Measurements from ENCODE around the gene HIVEP3.

HIVEP3 gene

DNA sequence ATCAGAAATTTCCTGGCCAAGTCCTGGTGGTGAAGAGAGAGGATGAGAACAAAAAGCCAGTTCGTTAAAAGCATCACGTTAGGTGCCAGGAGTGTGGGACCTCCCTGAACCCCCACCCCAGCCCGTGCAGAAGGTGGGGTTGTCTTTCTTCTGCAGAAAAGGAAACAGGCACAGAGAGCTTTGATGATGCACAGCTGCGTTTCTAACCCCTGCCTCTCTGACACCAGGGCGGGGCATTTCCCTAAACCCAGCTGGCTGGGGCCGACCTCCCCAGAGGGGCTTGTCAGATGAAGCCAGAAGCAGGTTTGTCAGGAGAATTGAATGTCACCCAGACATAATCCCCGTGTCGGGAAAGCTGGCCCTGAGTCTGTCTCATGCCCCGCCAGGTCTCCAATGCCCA lies 244.9 kb downstream of the HIVEP3 start:
- Histone ChIP-seq H3K4me1 (ENCODE audit: insufficient read depth, low read length) (peaks cover 17% of the 10 kb centered on the region; the same call in 1 of the 2 replicates), H3K9ac (ENCODE audit: low read depth, low read length) (no peak overlapping the region), H3K36me3 (ENCODE audit: insufficient read depth, low read length) (no peaks in the 10 kb centered on the region), H3K9me3 (ENCODE audit: control insufficient read depth, insufficient read depth, low read length) (no peaks in the 10 kb centered on the region)

DNA sequence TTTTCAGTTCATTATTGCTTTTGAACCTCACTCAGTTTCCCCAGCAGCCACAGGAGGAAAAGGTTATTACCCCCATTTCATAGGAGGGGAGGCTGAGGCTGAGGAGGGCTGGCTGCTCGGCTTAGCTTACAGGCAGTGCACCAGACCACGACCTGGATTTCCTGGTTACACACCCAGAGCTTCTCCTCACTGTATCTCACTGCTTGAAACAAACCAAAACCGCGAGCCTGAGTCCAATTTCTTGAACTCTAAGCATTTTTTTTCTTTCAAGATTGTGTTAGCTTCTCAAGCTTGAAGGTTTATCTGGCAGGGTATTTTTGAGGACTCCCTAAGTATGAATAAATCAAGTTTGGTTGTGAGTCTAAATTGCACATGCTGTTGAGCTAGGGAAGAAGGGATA lies 245.3 kb downstream of the HIVEP3 start:
- no peak overlapping the region for H3K9ac ChIP-seq (ENCODE audit: low read depth, low read length)
- H3K9me3 ChIP-seq (ENCODE audit: control insufficient read depth, insufficient read depth, low read length), result no peaks in the 10 kb centered on the region
- H3K36me3 ChIP-seq (ENCODE audit: insufficient read depth, low read length), result no peaks in the 10 kb centered on the region
- H3K4me1 ChIP-seq (ENCODE audit: insufficient read depth, low read length), result peaks cover 17% of the 10 kb centered on the region; the same call in 1 of the 2 replicates

DNA sequence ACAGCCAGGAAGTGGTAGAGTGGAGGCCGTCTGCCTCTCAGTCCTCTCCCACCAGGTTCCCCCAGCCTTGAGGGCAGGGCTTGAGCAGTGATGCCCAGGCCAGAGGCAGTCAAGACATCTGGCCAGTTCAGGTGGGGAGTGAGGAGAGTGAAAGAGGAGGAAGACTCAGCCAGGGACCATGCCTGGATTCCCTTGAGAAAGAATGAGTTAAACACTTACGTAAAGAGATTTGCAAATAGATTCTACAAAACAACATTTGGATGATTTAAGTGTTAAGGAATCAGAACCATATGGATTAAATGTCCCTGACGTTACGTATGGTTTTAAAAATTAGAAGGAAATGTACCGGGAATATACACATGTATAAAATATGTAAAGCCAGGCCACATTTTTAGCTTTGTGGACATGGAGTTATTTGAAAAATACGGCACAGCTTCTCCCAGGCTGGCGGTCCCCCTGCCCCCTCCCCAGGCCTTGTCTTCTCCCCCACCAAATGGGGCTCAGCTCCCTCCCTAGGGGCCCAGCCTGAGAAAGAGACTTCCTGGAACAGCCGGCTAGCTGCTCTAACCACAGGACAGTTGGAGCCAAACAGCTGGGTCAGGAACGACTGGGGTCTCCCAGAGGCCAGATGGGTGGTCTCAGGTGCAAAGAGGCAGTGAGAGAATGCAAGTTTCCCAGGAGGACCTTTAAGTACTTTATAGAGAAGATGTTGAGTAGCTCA lies 245.9 kb downstream of the HIVEP3 start:
- no peaks in the 10 kb centered on the region for H3K9me3 ChIP-seq (ENCODE audit: control insufficient read depth, insufficient read depth, low read length)
- H3K9ac ChIP-seq (ENCODE audit: low read depth, low read length), result no peak overlapping the region
- no peaks in the 10 kb centered on the region for H3K36me3 ChIP-seq (ENCODE audit: insufficient read depth, low read length)
- H3K4me1 ChIP-seq (ENCODE audit: insufficient read depth, low read length), result peaks cover 17% of the 10 kb centered on the region; the same call in 1 of the 2 replicates

DNA sequence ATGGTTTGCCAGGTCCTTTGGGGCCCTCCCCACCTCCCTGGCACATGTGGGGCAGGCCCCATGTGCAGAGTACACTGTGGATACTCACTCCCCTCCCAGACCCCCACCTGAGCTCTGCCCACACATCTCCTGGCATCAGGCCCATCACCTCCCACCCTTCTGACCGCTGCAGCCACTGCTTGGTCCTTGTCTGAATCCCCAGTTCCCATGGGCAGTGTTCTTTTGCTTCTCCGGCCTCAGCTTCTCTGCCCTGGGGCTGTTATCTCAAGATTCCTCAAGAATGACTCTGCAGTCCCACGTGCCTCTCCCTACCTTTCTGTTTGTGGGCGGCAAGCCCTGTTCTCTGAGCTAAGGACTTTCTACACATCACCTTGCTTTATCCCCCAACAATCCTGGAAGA lies 246.5 kb downstream of the HIVEP3 start:
- H3K36me3 ChIP-seq (ENCODE audit: insufficient read depth, low read length), result no peaks in the 10 kb centered on the region
- H3K9ac ChIP-seq (ENCODE audit: low read depth, low read length), result no peak overlapping the region
- H3K9me3 ChIP-seq (ENCODE audit: control insufficient read depth, insufficient read depth, low read length), result no peaks in the 10 kb centered on the region
- H3K4me1 ChIP-seq (ENCODE audit: insufficient read depth, low read length), result peaks cover 19% of the 10 kb centered on the region; the same call in 1 of the 2 replicates

DNA sequence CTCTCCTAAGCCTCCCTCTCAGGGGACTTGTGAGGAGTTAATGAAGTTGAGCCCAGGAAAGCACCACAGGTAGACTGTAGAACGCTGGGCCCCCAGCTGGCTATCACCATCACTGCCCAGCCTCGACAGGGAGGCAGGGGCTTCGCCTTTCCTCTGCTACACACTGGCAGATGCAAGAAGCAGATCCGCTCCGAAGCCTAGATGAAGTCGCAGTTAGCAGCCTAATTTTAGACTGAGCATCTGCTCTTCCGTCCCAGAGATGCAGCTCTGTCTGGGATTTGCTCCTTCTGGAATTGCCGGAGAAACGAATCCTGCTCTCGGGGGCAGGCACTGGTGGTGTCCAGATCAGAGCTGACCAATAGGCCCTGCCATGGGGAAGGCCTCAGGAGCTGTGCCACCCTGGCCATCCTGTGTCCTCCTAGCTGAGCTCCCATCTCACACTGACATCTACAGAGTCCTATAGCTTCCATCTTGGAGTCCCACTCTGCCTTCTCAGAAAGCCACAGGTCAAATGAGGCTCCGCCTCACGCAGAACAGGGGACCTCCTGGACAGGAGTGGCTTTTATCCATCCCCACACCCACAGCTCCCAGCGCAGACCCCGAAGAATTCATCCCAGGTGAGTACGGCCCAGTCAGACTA lies 247.5 kb downstream of the HIVEP3 start:
- Histone ChIP-seq H3K9me3 (ENCODE audit: control insufficient read depth, insufficient read depth, low read length) (no peaks in the 10 kb centered on the region), H3K36me3 (ENCODE audit: insufficient read depth, low read length) (no peaks in the 10 kb centered on the region), H3K9ac (ENCODE audit: low read depth, low read length) (no peak overlapping the region), H3K4me1 (ENCODE audit: insufficient read depth, low read length) (peaks cover 21% of the 10 kb centered on the region; the same call in 1 of the 2 replicates)

DNA sequence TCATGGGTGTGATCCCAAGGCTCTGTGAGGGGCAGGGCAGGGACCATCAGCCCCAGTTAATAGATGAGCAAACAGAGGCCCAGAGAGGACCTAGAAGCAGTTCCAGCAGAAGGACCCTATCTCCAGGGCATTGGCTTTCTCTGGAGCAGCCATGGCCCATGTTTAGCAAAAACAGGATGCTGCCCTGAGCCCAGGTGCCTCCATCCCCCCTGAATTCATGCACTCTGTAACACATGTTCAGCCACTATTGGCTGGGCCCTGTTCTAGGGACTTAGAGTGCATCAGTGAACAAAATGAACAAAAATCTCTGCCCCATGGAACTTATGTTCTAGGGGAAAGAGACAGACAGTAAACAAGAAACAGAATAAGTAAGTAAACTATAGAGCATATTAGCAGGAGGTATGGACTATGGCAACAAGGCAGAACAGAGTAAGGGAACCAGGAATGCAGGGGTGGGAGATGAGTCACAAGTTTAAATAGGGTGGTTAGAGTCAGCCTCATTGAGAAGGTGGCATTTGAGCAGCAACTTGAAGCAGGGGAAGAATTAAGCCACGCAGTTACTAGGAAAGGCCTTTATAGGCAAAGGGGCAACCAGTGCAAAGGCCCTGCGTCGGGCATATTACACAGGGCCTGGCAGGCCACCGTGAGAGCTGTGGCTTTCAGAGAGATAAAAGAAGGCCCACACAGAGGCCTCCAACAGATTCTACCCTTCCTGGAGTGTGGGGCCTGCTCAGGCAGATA lies 248.3 kb downstream of the HIVEP3 start:
- H3K9me3 ChIP-seq (ENCODE audit: control insufficient read depth, insufficient read depth, low read length), result no peaks in the 10 kb centered on the region
- H3K9ac ChIP-seq (ENCODE audit: low read depth, low read length), result no peak overlapping the region

DNA sequence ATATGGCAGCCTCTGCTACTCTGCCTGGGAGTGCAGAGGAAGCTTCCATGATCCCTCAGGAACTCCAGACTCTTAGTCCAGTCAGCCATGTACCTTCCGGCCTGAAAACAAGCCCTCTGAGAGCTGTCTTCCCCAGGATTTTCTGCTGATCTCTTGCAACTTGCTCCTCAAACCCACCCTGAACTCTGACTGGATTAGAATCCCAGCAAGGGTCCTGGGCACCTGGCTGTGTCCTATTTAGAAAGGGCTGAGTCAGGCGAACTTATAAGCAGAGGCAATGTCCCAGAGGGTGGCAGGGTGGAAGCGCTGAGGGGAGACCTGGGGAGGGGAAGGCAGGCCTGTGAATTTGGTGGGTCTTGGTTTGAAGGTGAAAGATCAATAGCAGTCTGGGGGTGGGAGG lies 249.8 kb downstream of the HIVEP3 start:
- Histone ChIP-seq H3K9ac (ENCODE audit: low read depth, low read length) (no peak overlapping the region), H3K36me3 (ENCODE audit: insufficient read depth, low read length) (no peaks in the 10 kb centered on the region), H3K4me1 (ENCODE audit: insufficient read depth, low read length) (peaks cover 34% of the 10 kb centered on the region), H3K9me3 (ENCODE audit: control insufficient read depth, insufficient read depth, low read length) (no peaks in the 10 kb centered on the region)

More for the DNA sequence above, 248.3 kb downstream of the HIVEP3 start:
- Histone ChIP-seq H3K4me1 (ENCODE audit: insufficient read depth, low read length) (peaks cover 24% of the 10 kb centered on the region), H3K36me3 (ENCODE audit: insufficient read depth, low read length) (no peaks in the 10 kb centered on the region)

DNA sequence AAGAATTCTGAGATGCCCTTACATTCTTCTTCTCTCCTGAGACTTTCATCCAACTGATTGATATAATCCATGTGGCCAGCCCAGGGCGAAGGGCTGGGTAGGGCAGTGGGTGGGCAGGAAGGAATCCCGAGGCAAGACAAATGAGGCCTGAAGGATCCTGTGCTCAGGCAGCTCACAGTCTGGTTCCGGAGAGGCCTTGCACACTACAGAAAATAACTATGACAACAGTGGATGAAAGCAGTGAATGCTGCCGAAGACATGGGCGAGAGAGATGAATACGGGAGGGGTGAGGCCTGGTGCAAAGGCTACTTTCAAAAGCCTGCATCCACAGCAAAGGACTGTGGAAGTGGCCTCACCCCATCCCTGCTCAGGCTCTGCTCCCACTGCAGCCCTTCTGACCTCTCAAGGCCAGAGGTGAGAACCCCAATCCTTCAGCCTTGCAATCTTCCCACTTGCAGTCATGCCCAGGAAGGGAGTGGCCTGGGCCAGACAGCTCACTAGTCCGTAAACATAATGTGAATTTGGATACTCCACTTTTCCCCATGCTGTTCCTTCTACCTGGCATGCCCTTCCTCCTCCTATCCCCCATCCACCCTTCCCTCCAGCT lies 250.6 kb downstream of the HIVEP3 start:
- no peak overlapping the region for H3K9ac ChIP-seq (ENCODE audit: low read depth, low read length)
- peaks cover 39% of the 10 kb centered on the region for H3K4me1 ChIP-seq (ENCODE audit: insufficient read depth, low read length)

DNA sequence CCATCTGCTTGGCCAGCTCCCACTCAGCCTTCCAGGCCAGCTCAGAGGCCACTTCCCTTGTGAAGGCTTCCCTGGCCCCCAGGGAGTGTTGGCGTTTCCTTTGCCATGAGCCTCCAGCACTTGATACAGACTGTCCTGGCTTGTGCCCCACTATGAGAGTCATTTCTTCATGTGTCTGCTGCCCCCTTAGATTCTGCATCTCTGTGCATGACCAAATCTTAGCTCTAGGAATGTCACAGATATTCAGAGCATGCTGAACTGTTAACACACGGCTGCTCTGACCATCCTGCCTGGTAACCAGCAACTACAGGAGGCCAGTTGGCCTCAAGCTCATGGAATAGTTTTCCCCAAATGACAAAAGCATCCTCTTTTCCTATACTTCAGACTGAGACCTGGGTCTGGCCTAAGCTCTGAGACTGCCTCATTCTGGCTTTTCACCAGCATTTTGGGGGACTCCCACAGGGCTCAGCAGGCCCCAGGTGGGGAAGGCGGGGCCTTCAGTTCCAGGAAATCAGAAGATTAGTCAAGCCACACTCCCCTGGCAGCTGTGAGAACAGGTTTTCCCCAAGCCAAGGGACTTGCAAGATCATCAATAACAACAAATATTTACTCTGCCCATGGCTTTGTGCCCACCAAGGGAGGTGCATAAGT lies 251.6 kb downstream of the HIVEP3 start:
- Histone ChIP-seq H3K4me1 (ENCODE audit: insufficient read depth, low read length) (peaks cover 31% of the 10 kb centered on the region), H3K9me3 (ENCODE audit: control insufficient read depth, insufficient read depth, low read length) (no peaks in the 10 kb centered on the region), H3K36me3 (ENCODE audit: insufficient read depth, low read length) (no peaks in the 10 kb centered on the region), H3K9ac (ENCODE audit: low read depth, low read length) (no peak overlapping the region; the same call in 1 of the 2 replicates)

More for the DNA sequence above, 250.6 kb downstream of the HIVEP3 start:
- H3K36me3 ChIP-seq (ENCODE audit: insufficient read depth, low read length), result no peaks in the 10 kb centered on the region
- no peaks in the 10 kb centered on the region for H3K9me3 ChIP-seq (ENCODE audit: control insufficient read depth, insufficient read depth, low read length)

DNA sequence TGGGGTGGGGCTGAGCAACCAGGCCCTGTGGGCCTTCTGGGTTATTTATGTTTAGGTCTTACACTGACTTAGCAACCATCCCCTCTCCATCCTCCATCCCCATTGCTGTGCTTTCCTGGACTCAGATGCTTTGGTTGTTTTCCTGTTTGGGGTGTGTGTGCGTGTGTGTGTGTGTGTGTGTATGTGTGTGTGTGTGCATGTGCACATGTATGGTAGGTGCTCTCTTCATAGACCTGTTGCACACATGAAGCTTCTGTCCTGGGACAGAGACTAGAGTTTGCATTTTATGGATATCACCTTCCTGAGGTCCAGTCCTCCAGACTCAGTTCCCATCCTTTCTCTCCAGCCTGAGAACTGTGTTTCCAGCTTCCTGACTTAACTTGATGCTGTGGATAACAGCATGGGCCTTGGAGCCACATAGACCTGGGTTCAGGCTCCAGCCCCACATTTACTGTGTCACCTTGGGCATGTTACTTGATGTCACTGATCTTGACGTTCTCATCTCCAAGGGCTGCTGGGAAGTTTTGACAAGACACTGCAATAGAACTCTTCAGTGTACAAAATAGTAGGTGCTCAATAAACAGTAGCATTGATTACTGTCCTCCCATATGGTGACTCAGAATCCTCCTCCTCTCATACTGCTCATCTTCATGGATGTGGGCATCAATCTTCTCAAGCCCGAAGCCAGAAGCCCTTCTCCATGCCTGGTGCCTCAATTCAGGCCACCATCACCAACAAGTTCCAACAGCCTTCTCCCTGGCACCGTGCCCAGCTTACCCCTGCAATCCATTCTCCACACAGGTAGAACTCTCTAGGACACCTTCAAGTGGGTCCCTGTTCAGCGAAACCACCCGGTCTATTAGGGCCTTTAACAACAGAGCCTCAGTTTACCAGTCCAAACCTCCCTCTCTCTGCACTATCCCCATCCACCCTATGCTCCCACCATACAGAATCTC lies 252.5 kb downstream of the HIVEP3 start:
- Histone ChIP-seq H3K9ac (ENCODE audit: low read depth, low read length) (no peak overlapping the region), H3K9me3 (ENCODE audit: control insufficient read depth, insufficient read depth, low read length) (no peaks in the 10 kb centered on the region), H3K4me1 (ENCODE audit: insufficient read depth, low read length) (peaks cover 29% of the 10 kb centered on the region), H3K36me3 (ENCODE audit: insufficient read depth, low read length) (no peaks in the 10 kb centered on the region)

DNA sequence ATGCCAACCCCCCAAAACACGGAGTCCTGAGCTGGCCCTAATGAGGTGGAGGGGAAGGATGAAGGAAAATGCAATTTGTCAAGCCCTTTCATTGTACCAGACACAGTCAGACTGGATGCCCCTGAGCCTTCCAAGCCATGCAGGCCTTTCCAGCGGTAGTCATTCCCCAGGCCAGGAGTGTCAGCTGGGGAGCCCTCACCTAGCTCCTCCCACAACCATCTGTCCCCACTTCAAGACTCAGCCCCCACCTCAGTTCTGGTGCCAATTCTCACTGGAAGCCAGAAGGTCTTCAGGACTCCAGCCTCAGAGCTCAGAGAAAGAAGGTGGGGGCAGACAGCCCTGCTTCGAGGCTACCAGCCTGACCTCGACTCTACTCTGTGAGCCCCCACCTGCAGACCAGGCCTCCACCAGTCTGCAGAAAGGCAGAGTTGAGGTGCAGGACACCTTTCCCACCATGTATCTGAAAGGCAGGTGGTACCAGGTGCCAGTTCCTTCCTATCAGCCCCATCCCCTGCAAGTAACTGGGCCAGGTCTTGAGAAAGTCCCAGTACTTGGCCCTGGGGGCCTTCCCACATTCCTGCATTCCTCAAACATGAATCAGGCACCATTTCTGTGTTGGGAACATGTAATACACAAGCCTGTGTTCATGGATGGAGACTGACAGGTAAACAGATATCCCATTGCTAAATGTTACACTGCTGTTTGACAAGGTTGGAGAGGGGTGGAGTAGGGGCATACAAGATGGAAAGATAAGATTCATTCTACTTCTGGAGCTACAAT lies 253.7 kb downstream of the HIVEP3 start:
- Histone ChIP-seq H3K9ac (ENCODE audit: low read depth, low read length) (no peak overlapping the region), H3K9me3 (ENCODE audit: control insufficient read depth, insufficient read depth, low read length) (no peaks in the 10 kb centered on the region), H3K36me3 (ENCODE audit: insufficient read depth, low read length) (no peaks in the 10 kb centered on the region), H3K4me1 (ENCODE audit: insufficient read depth, low read length) (peaks cover 29% of the 10 kb centered on the region)

DNA sequence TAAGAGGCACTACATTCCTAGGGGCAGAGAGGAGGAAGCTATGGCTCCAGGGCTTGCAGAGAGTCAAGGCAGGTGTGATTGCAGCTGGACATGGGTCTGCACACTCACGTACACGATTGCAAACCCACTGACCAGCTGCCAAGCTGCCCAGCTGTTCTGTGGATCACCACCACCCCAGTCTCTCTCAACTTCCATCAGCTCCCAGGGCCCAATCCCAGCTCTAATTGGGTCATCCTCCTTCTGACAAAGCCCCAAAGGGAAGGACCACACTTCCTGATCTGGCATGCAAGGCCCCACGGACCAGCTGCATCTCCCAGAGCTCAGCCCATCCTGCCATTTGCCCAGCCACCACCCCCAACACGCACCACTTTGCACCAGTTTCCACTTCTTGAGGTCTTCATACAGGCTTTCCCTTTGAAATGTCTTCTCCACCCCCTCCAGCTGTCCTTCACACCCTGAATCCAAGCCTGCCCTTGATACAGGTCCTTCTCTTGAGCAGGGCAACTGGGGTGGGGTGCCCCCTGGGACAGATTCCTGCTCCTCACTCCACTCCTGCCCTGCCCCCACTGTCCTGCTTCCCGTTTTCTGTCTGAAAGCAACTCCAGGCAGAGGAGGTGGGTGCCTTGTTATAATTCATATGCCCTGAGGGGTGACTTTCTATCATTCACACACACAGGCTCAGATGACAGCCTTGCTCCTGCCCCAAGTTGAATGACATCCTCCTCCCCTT lies 254.9 kb downstream of the HIVEP3 start:
- peaks cover 29% of the 10 kb centered on the region for H3K4me1 ChIP-seq (ENCODE audit: insufficient read depth, low read length)
- no peaks in the 10 kb centered on the region for H3K36me3 ChIP-seq (ENCODE audit: insufficient read depth, low read length)
- no peaks in the 10 kb centered on the region for H3K9me3 ChIP-seq (ENCODE audit: control insufficient read depth, insufficient read depth, low read length)
- no peak overlapping the region for H3K9ac ChIP-seq (ENCODE audit: low read depth, low read length)
